Naive thymus-derived CD4-positive, alpha-beta T cell (primary cell): ENCODE data around the gene MGAT3. TPM values are rescaled to one million over a fixed set of nuclear protein-coding genes. Genes with fewer than 3 reads are reported as not detected.
A peak's percentile ranks its signal among the peaks of the same experiment; 100 is the strongest.

ENCODE experiments used
- ATAC-seq: fragments of 150-1000 bp; cut with Tn5 transposase; 2 replicates; pipeline ENCODE4 v1.10.0; 2021; ENCODE audit warnings: mild to moderate bottlenecking, moderate library complexity
- CTCF ChIA-PET: fragments of 350-600 bp; sonication (Branson Sonifier 250); formaldehyde crosslinking; loops from one replicate; lab custom pipeline; 2021; ENCODE audit warnings: antibody characterized with exemption; lab: Charles Lee
- POLR2A ChIA-PET: fragments of 350-600 bp; sonication (Branson Sonifier 250); formaldehyde crosslinking; loops from one replicate; lab custom pipeline; 2021; ENCODE audit warnings: antibody characterized with exemption, inconsistent platforms; lab: Charles Lee
- DNase-seq, 9 donors: peaks; one replicate each; pipeline versions ENCODE4 v3.0.0 to v3.0.0-alpha.2; 2020 to 2022; ENCODE audit warnings: mixed read lengths in 1 of 9
- H3K27ac ChIP-seq: one replicate; pipeline ENCODE4 v1.7.0; 2013; ENCODE audit warnings: mild to moderate bottlenecking, low read depth, low read length, moderate library complexity
- H3K27me3 ChIP-seq, 2 donors: one replicate each; pipeline ENCODE4 v1.7.0; 2013; ENCODE audit warnings: low read length in 2 of 2, mild to moderate bottlenecking in 2 of 2, moderate library complexity in 2 of 2; ENCODE audit not compliant: control insufficient read depth in 2 of 2, insufficient read depth in 2 of 2
- H3K36me3 ChIP-seq, 3 experiments: 1 replicate in 2 of 3; 2 replicates in 1 of 3; pipeline ENCODE4 v1.7.0; 2013; ENCODE audit warnings: low read length in 3 of 3, mild to moderate bottlenecking in 3 of 3, moderate library complexity in 1 of 3; ENCODE audit not compliant: insufficient read depth in 3 of 3, control insufficient read depth in 2 of 3
- H3K4me1 ChIP-seq, 2 donors: one replicate each; pipeline ENCODE4 v1.7.0; 2013; ENCODE audit warnings: low read length in 2 of 2, mild to moderate bottlenecking in 2 of 2, moderate library complexity in 1 of 2; ENCODE audit not compliant: control insufficient read depth in 2 of 2, insufficient read depth in 2 of 2
- H3K4me3 ChIP-seq: 2 replicates; pipeline ENCODE4 v1.7.0; 2013; ENCODE audit warnings: mild to moderate bottlenecking, low read length
- H3K9me3 ChIP-seq, 3 experiments: 1 replicate in 2 of 3; 2 replicates in 1 of 3; pipeline ENCODE4 v1.7.0; 2013; ENCODE audit warnings: low read length in 3 of 3; ENCODE audit not compliant: control insufficient read depth in 2 of 3
- H3K27ac Mint-ChIP-seq, 9 donors: one replicate each; pipeline ENCODE4 v1.8.0; 2020 to 2022; ENCODE audit warnings: mixed read lengths in 9 of 9, mild to moderate bottlenecking in 8 of 9, moderate library complexity in 5 of 9, inconsistent platforms in 2 of 9
- H3K27me3 Mint-ChIP-seq, 5 donors: one replicate each; pipeline ENCODE4 v1.8.0; 2021 to 2022; ENCODE audit warnings: mixed read lengths in 5 of 5, mild to moderate bottlenecking in 1 of 5
- H3K36me3 Mint-ChIP-seq, 5 donors: one replicate each; pipeline ENCODE4 v1.8.0; 2020 to 2022; ENCODE audit warnings: mixed read lengths in 5 of 5, mild to moderate bottlenecking in 3 of 5, inconsistent platforms in 1 of 5
- H3K4me1 Mint-ChIP-seq, 7 donors: one replicate each; pipeline ENCODE4 v1.8.0; 2020 to 2022; ENCODE audit warnings: mixed read lengths in 7 of 7, mild to moderate bottlenecking in 3 of 7, inconsistent platforms in 1 of 7
- H3K4me3 Mint-ChIP-seq, 10 donors: one replicate each; pipeline ENCODE4 v1.8.0; 2020 to 2022; ENCODE audit warnings: mild to moderate bottlenecking in 10 of 10, mixed read lengths in 10 of 10, moderate library complexity in 6 of 10, inconsistent platforms in 2 of 10
- H3K9me3 Mint-ChIP-seq, 11 donors: one replicate each; pipeline ENCODE4 v1.8.0; 2020 to 2022; ENCODE audit warnings: mixed read lengths in 11 of 11, mild to moderate bottlenecking in 4 of 11, inconsistent platforms in 1 of 11, moderate library complexity in 1 of 11
- intact Hi-C, 2 donors: fragments of 100-400 bp; cut with micrococcal nuclease; formaldehyde crosslinking; loops; one replicate each; pipeline ENCODE4 v1.15.1; 2023
- polyA plus RNA-seq, 2 donors: library from polyadenylated mRNA; unstranded; fragments of 300-500 nt; fragmentation: Illumina TruSeq; gene quantifications; one replicate each; pipeline ENCODE4 v1.2.3, GENCODE V29; 2021
- total RNA-seq, 6 experiments: library from RNA in 5 of 6; stranded (reverse) in 5 of 6; gene quantifications; 1 replicate in 5 of 6; 2 replicates in 1 of 6; pipeline ENCODE4 v1.2.3 and lab custom pipeline; 2021 to 2026

MGAT3 gene
- total and polyA plus RNA-seq, 7 experiments from 2014 or later: 0.57 to 3.2 (median 1.0) TPM; not detected in 2

GRCh38 chr22:39423976-39424375 lies 32.8 kb upstream of the MGAT3 start:
- no peak for DNase-seq
- intact Hi-C loops: no loop called here
- Histone ChIP-seq H3K36me3 (peaks cover 8 to 80% (median 10%) of the 10 kb centered on the region in 3 experiments), H3K27ac (no peak overlapping the region), H3K4me3 (no peak overlapping the region), H3K27me3 (no peaks in the 10 kb centered on the region), H3K9me3 (no peaks in the 10 kb centered on the region), H3K4me1 (no peaks in the 10 kb centered on the region)
- ATAC-seq: no peak
- H3K4me1 Mint-ChIP-seq: peaks cover 0 to 13% (median 5%) of the 10 kb centered on the region in 7 donors
- H3K36me3 Mint-ChIP-seq: peaks cover 15 to 57% (median 20%) of the 10 kb centered on the region in 5 donors
- peaks cover 0 to 1% (median 0%) of the 10 kb centered on the region in 11 donors for H3K9me3 Mint-ChIP-seq
- H3K27ac Mint-ChIP-seq: no peak overlapping the region
- peak overlapping the region in 1 of 10 donors; percentile 37 for H3K4me3 Mint-ChIP-seq
- ChIA-PET POLR2A (interaction anchor here (1.4 to 1.7 kb wide), 2 partner anchors 9 to 12 kb away, joined by 3 to 4 read pairs; no protein-coding TSS in a partner anchor), CTCF (interaction anchor here (0.6 kb wide), 1 partner anchor 72 kb away, joined by 3 read pairs; no protein-coding TSS in a partner anchor)
- no peaks in the 10 kb centered on the region for H3K27me3 Mint-ChIP-seq

GRCh38 chr22:39426380-39427043 lies 30.3 kb upstream of the MGAT3 start:
- intact Hi-C loops: no loop called here
- H3K27me3 ChIP-seq: no peaks in the 10 kb centered on the region
- DNase-seq (no peak), ATAC-seq (no peak)
- H3K9me3 Mint-ChIP-seq: peaks cover 0 to 1% (median 0%) of the 10 kb centered on the region in 11 donors
- H3K27me3 Mint-ChIP-seq: no peaks in the 10 kb centered on the region
- H3K4me1 Mint-ChIP-seq: peaks cover 0 to 4% (median 0%) of the 10 kb centered on the region in 7 donors
- H3K4me3 Mint-ChIP-seq: no peak overlapping the region
- no peak overlapping the region for H3K27ac ChIP-seq
- peaks cover 4 to 40% (median 12%) of the 10 kb centered on the region in 5 donors for H3K36me3 Mint-ChIP-seq
- H3K27ac Mint-ChIP-seq: no peak overlapping the region
- ChIA-PET CTCF (no interaction called here), POLR2A (interaction anchor here (0.8 kb wide), 1 partner anchor 12 kb away, joined by 4 read pairs; no protein-coding TSS in a partner anchor)
- no peaks in the 10 kb centered on the region for H3K4me1 ChIP-seq
- no peak overlapping the region for H3K4me3 ChIP-seq
- H3K36me3 ChIP-seq: peaks cover 3 to 79% (median 7%) of the 10 kb centered on the region in 3 experiments
- H3K9me3 ChIP-seq: no peaks in the 10 kb centered on the region

GRCh38 chr22:39427751-39428596 lies 28.8 kb upstream of the MGAT3 start:
- CTCF ChIA-PET: interaction anchor here (0.9 kb wide), 1 partner anchor 29 kb away, joined by 3 read pairs; the partner anchor contains the start of gene TAB1
- peaks cover 0 to 82% (median 7%) of the 10 kb centered on the region in 3 experiments for H3K36me3 ChIP-seq
- intact Hi-C loops: no loop called here
- H3K27me3 ChIP-seq: no peaks in the 10 kb centered on the region
- Mint-ChIP-seq H3K4me3 (no peak overlapping the region), H3K27ac (no peak overlapping the region), H3K4me1 (no peaks in the 10 kb centered on the region), H3K36me3 (peaks cover 0 to 35% (median 9%) of the 10 kb centered on the region in 5 donors), H3K27me3 (no peaks in the 10 kb centered on the region), H3K9me3 (peaks cover 0 to 1% (median 0%) of the 10 kb centered on the region in 11 donors)
- DNase-seq (no peak), ATAC-seq (no peak)
- no peak overlapping the region for H3K27ac ChIP-seq
- H3K9me3 ChIP-seq: no peaks in the 10 kb centered on the region
- H3K4me3 ChIP-seq: no peak overlapping the region
- POLR2A ChIA-PET: interaction anchor here (0.5 to 0.7 kb wide), 2 partner anchors 48 to 79 kb away, joined by 3 read pairs; no protein-coding TSS in a partner anchor
- no peaks in the 10 kb centered on the region for H3K4me1 ChIP-seq

- Histone ChIP-seq H3K27ac (no peak overlapping the region), H3K36me3 (peaks cover 0 to 87% (median 7%) of the 10 kb centered on the region in 3 experiments), H3K4me3 (no peak overlapping the region), H3K27me3 (no peaks in the 10 kb centered on the region), H3K9me3 (no peaks in the 10 kb centered on the region), H3K4me1 (no peaks in the 10 kb centered on the region)
- Mint-ChIP-seq H3K4me1 (no peaks in the 10 kb centered on the region), H3K9me3 (peaks cover 0 to 1% (median 0%) of the 10 kb centered on the region in 11 donors), H3K4me3 (no peak overlapping the region), H3K27ac (no peak overlapping the region), H3K27me3 (no peaks in the 10 kb centered on the region), H3K36me3 (peaks cover 0 to 35% (median 9%) of the 10 kb centered on the region in 5 donors)
- CTCF ChIA-PET: no interaction called here
- DNase-seq (no peak), ATAC-seq (no peak)
- intact Hi-C loops: no loop called here
- POLR2A ChIA-PET: interaction anchor here (0.5 kb wide), 1 partner anchor 47 kb away, joined by 3 read pairs; no protein-coding TSS in a partner anchor
These were observed 28.2 kb upstream of the MGAT3 start for GRCh38 chr22:39428597-39429071.

GRCh38 chr22:39429186-39429585 lies 27.6 kb upstream of the MGAT3 start:
- H3K4me1 ChIP-seq: no peaks in the 10 kb centered on the region
- no peaks in the 10 kb centered on the region for H3K27me3 Mint-ChIP-seq
- H3K9me3 Mint-ChIP-seq: peaks cover 0 to 1% (median 0%) of the 10 kb centered on the region in 11 donors
- ChIA-PET CTCF (no interaction called here), POLR2A (no interaction called here)
- H3K4me3 ChIP-seq: no peak overlapping the region
- H3K4me3 Mint-ChIP-seq: no peak overlapping the region
- no peak overlapping the region for H3K27ac Mint-ChIP-seq
- no peaks in the 10 kb centered on the region for H3K9me3 ChIP-seq
- ATAC-seq: no peak
- no peak for DNase-seq
- no peak overlapping the region for H3K27ac ChIP-seq
- peaks cover 0 to 2% (median 0%) of the 10 kb centered on the region in 7 donors for H3K4me1 Mint-ChIP-seq
- H3K36me3 ChIP-seq: peaks cover 0 to 88% (median 7%) of the 10 kb centered on the region in 3 experiments
- intact Hi-C loops: no loop called here
- H3K27me3 ChIP-seq: no peaks in the 10 kb centered on the region
- peaks cover 0 to 35% (median 4%) of the 10 kb centered on the region in 5 donors for H3K36me3 Mint-ChIP-seq

GRCh38 chr22:39429916-39430575 lies 26.8 kb upstream of the MGAT3 start:
- H3K27me3 Mint-ChIP-seq: no peaks in the 10 kb centered on the region
- intact Hi-C loops: no loop called here
- no peaks in the 10 kb centered on the region for H3K27me3 ChIP-seq
- H3K9me3 Mint-ChIP-seq: peaks cover 0 to 1% (median 0%) of the 10 kb centered on the region in 11 donors
- no peak for DNase-seq
- H3K4me3 ChIP-seq: no peak overlapping the region
- H3K9me3 ChIP-seq: no peaks in the 10 kb centered on the region
- H3K4me3 Mint-ChIP-seq: no peak overlapping the region
- peaks cover 0 to 35% (median 4%) of the 10 kb centered on the region in 5 donors for H3K36me3 Mint-ChIP-seq
- POLR2A ChIA-PET: no interaction called here
- no peak for ATAC-seq
- no peak overlapping the region for H3K27ac ChIP-seq
- H3K36me3 ChIP-seq: peaks cover 0 to 82% (median 7%) of the 10 kb centered on the region in 3 experiments
- H3K27ac Mint-ChIP-seq: no peak overlapping the region
- H3K4me1 Mint-ChIP-seq: peaks cover 0 to 2% (median 0%) of the 10 kb centered on the region in 7 donors
- CTCF ChIA-PET: no interaction called here
- no peaks in the 10 kb centered on the region for H3K4me1 ChIP-seq
